K562 (cell line): ENCODE data around the gene HSF4. TPM values are rescaled to one million over a fixed set of nuclear protein-coding genes. Genes with fewer than 3 reads are reported as not detected.

Experiments
- ATAC-seq: fragments of 200-7000 bp; cut with Tn5 transposase; 3 replicates; pipeline ENCODE4 v1.9.1; 2020; ENCODE audit warnings: moderate library complexity
- BruUV-seq: library from RNA; stranded (reverse); fragments of 400-500 nt; replicated peaks from 2 replicates; lab custom pipeline; 2021; lab: Mats Ljungman, UMichigan
- CTCF ChIA-PET: fragments of 300-600 bp; formaldehyde crosslinking; extraction: SDS; loops from one replicate; lab custom pipeline; 2021; ENCODE audit warnings: low intra/inter-chr PET ratio; lab: Yijun Ruan, JAX
- POLR2A ChIA-PET: fragments of 300-600, 350-650 bp; sonication (Branson Sonifier 250); formaldehyde crosslinking; extraction: SDS; loops from one replicate; lab custom pipeline; 2021; ENCODE audit warnings: antibody characterized with exemption, inconsistent platforms; lab: Yijun Ruan, JAX
- DNase-seq, 4 experiments: peaks; one replicate each; pipeline versions ENCODE4 v3.0.0 to v3.0.0-alpha.2; 2011 to 2018; ENCODE audit warnings: low spot score in 3 of 4, mixed read lengths in 3 of 4; ENCODE audit errors: extremely low read depth in 1 of 4
- FAIRE-seq: peaks from 2 replicates; lab custom pipeline; 2011; peaks lifted over from hg19 to GRCh38; lab: Jason Lieb, UNC
- H2AFZ ChIP-seq: 2 replicates; pipeline ENCODE4 v1.6.0; 2011; ENCODE audit warnings: low read depth, low read length, control low read depth, inconsistent platforms
- H3K27ac ChIP-seq: fragments of 200-600 bp; 3 replicates; pipeline ENCODE4 v1.8.0; 2011; ENCODE audit warnings: low read depth, mild to moderate bottlenecking, control low read depth, inconsistent platforms, low read length, moderate library complexity, mixed read lengths; ENCODE audit errors: extremely low read depth
- H3K27me3 ChIP-seq, 2 experiments: fragments of 300-600 bp in 1 of 2; 2 replicates in 1 of 2; 3 replicates in 1 of 2; pipeline versions ENCODE4 v1.6.0 to v1.8.0; 2011; ENCODE audit warnings: inconsistent platforms in 2 of 2, low read length in 2 of 2, mild to moderate bottlenecking in 1 of 2, mixed read lengths in 1 of 2, moderate library complexity in 1 of 2; ENCODE audit not compliant: control insufficient read depth in 2 of 2, insufficient read depth in 2 of 2
- H3K36me3 ChIP-seq: fragments of 300-600 bp; 3 replicates; pipeline ENCODE4 v1.8.0; 2011; ENCODE audit warnings: mild to moderate bottlenecking, low read length, inconsistent platforms; ENCODE audit not compliant: control insufficient read depth, insufficient read depth
- H3K4me1 ChIP-seq, 2 experiments: fragments of 200-600 bp in 1 of 2; replicated peaks in 1 of 2; 2 replicates in 1 of 2; 3 replicates in 1 of 2; pipeline versions ENCODE4 v1.5.1 to v1.8.0; 2011; ENCODE audit warnings: inconsistent platforms in 2 of 2, low read length in 2 of 2, mild to moderate bottlenecking in 1 of 2, mixed read lengths in 1 of 2, moderate library complexity in 1 of 2; ENCODE audit not compliant: control insufficient read depth in 2 of 2, insufficient read depth in 2 of 2
- H3K4me2 ChIP-seq: 2 replicates; pipeline ENCODE4 v1.6.1; 2011; ENCODE audit warnings: low read length, control low read depth, inconsistent platforms, mixed read lengths; ENCODE audit not compliant: insufficient read depth
- H3K4me3 ChIP-seq: fragments of 200-600 bp; sonication (generic), shearing (Covaris generic); 2 replicates; pipeline ENCODE4 v1.5.1; 2016; ENCODE audit warnings: control low read depth, inconsistent platforms
- H3K79me2 ChIP-seq: fragments of 200-600 bp; 3 replicates; pipeline ENCODE4 v1.8.0; 2011; ENCODE audit warnings: low read length, inconsistent platforms; ENCODE audit not compliant: control insufficient read depth, insufficient read depth
- H3K9ac ChIP-seq, 2 experiments: 2 replicates each; pipeline versions ENCODE4 v1.6.0 to v1.6.1; 2011; ENCODE audit warnings: low read depth in 2 of 2, low read length in 2 of 2, control low read depth in 1 of 2, inconsistent platforms in 1 of 2, mild to moderate bottlenecking in 1 of 2, mixed read lengths in 1 of 2; ENCODE audit not compliant: insufficient read depth in 1 of 2
- H3K9me1 ChIP-seq: one replicate; pipeline ENCODE4 v1.6.0; 2011; ENCODE audit warnings: inconsistent platforms, mild to moderate bottlenecking, low read length, moderate library complexity; ENCODE audit not compliant: control insufficient read depth, insufficient read depth
- H3K9me3 ChIP-seq: replicated peaks from 2 replicates; pipeline ENCODE4 v1.5.1; 2011; ENCODE audit warnings: low read depth, low read length, inconsistent platforms; ENCODE audit not compliant: control insufficient read depth, insufficient read depth
- H4K20me1 ChIP-seq: replicated peaks from 2 replicates; pipeline ENCODE4 v1.6.1; 2011; ENCODE audit warnings: low read length, inconsistent platforms, mixed read lengths; ENCODE audit not compliant: control insufficient read depth, insufficient read depth
- DDX20 ChIP-seq: fragments of 450-650 bp; IDR thresholded peaks from 2 replicates; pipeline ENCODE4 v1.6.1; 2016; ENCODE audit warnings: missing genetic modification characterization, low read depth, mild to moderate bottlenecking, missing compliant biosample characterization, moderate library complexity
- HES1 ChIP-seq: fragments of 450-650 bp; IDR thresholded peaks from 2 replicates; pipeline ENCODE4 v1.6.1; 2016; ENCODE audit warnings: low read depth, mild to moderate bottlenecking, moderate library complexity
- KDM1A ChIP-seq, 2 experiments: fragments of 450-650 bp; IDR thresholded peaks; 2 replicates each; pipeline ENCODE4 v1.6.1; 2016; ENCODE audit warnings: mild to moderate bottlenecking in 2 of 2
- MNT ChIP-seq, 2 experiments: fragments of 450-650 bp; conservative IDR thresholded peaks; 2 replicates each; pipeline ENCODE4 v1.6.1; 2017; ENCODE audit warnings: mild to moderate bottlenecking in 2 of 2, moderate library complexity in 2 of 2
- NCOA4 ChIP-seq: fragments of 450-650 bp; IDR thresholded peaks from 2 replicates; pipeline ENCODE4 v1.6.1; 2018; ENCODE audit warnings: mild to moderate bottlenecking; ENCODE audit not compliant: partially characterized antibody
- POLR2A ChIP-seq: fragments of 450-650 bp; conservative IDR thresholded peaks from 2 replicates; pipeline ENCODE4 v1.6.1; 2016
- SIN3B ChIP-seq: fragments of 450-650 bp; IDR thresholded peaks from 2 replicates; pipeline ENCODE4 v1.6.1; 2017; ENCODE audit warnings: low read depth, mild to moderate bottlenecking, moderate library complexity
- SRSF3 ChIP-seq: fragments of 200-400 bp; formaldehyde crosslinking; IDR thresholded peaks from 2 replicates; pipeline ENCODE4 v1.6.1; 2016; ENCODE audit warnings: mild to moderate bottlenecking, low read length, moderate library complexity; ENCODE audit not compliant: insufficient read depth
- ZNF766 ChIP-seq: fragments of 200-800 bp; sonication (Bioruptor generic); conservative IDR thresholded peaks from 2 replicates; pipeline ENCODE4 v1.6.1; 2016; ENCODE audit warnings: missing genetic modification characterization, missing compliant biosample characterization
- WGBS: fragments of 100-300 bp; shearing (Covaris generic); methylation state at CpG from one replicate; pipeline ENCODE4 v1.1.6; 2016; ENCODE audit warnings: low coverage, mixed read lengths; ENCODE audit not compliant: insufficient coverage; ENCODE audit errors: missing lambda C conversion rate; 5-methylcytosine and 5-hydroxymethylcytosine counted together
- in situ Hi-C: fragments of 300-500 bp; cut with MboI; formaldehyde crosslinking; loops from 4 replicates; pipeline ENCODE4 v1.15.0; 2018; ENCODE audit warnings: inconsistent platforms, mixed read lengths
- intact Hi-C: fragments of 100-400 bp; cut with micrococcal nuclease; formaldehyde crosslinking; loops from 2 replicates; pipeline ENCODE4 v1.14.2; 2022
- polyA plus RNA-seq, 8 experiments: library from polyadenylated mRNA; depleted of rRNA in 4 of 8; stranded (reverse) in 5 of 8; unstranded in 3 of 8; fragments of >200 nt; fragmentation: Nextera tagmentation in 2 of 8; fragmentation: Illumina TruSeq in 1 of 8; extraction: Ambion mirVana in 2 of 8; extraction: Trizol in 1 of 8; gene quantifications; 2 replicates each; pipeline versions ENCODE4 v1.2.1 to v1.2.3, GENCODE V29; 2011 to 2014; ENCODE audit warnings: inconsistent platforms in 1 of 8, missing spikeins in 1 of 8
- total RNA-seq, 7 experiments: library from RNA; depleted of rRNA in 6 of 7; stranded (reverse); fragments of >200 nt in 6 of 7; fragmentation: Illumina TruSeq in 2 of 7; extraction: Trizol in 2 of 7; gene quantifications; 2 replicates each; pipeline versions ENCODE4 v1.2.1 to v1.2.3, GENCODE V29; 2011 to 2021; ENCODE audit warnings: low replicate concordance in 1 of 7
- TF ChIP-seq, protein P1 (sequence below): conservative IDR thresholded peaks from 2 replicates; pipeline ENCODE4 v1.6.1; 2011; ENCODE audit warnings: low read depth, mild to moderate bottlenecking, low read length; ENCODE audit not compliant: control insufficient read depth

Gene HSF4
- total and polyA plus RNA-seq, 9 of the 15 experiments (the other 6 are each of a cell fraction or from before 2014, with no cell fraction given) = 0.50 to 35.4 (median 8.8) TPM; not detected in 1

- WGBS = 48% methylated on average over 2 of the region's 2 CpGs
Observed at GRCh38 chr16:67114793-67115192, 49.8 kb upstream of the HSF4 start.

More at GRCh38 chr16:67114793-67115192, 49.8 kb upstream of the HSF4 start:
- ChIA-PET CTCF (no interaction called here), POLR2A (interaction anchor here (0.8 to 1.6 kb wide), 2 partner anchors 10 to 103 kb away, joined by 3 read pairs; no protein-coding TSS in a partner anchor)
- intact Hi-C loops = no loop called here
- H3K27me3 ChIP-seq = no peaks in the 10 kb centered on the region
- in situ Hi-C loops = no loop called here
- peaks cover 68% of the 10 kb centered on the region for H3K79me2 ChIP-seq
- no peak overlapping the region for H3K9ac ChIP-seq
- TF ChIP-seq, protein P1, sequence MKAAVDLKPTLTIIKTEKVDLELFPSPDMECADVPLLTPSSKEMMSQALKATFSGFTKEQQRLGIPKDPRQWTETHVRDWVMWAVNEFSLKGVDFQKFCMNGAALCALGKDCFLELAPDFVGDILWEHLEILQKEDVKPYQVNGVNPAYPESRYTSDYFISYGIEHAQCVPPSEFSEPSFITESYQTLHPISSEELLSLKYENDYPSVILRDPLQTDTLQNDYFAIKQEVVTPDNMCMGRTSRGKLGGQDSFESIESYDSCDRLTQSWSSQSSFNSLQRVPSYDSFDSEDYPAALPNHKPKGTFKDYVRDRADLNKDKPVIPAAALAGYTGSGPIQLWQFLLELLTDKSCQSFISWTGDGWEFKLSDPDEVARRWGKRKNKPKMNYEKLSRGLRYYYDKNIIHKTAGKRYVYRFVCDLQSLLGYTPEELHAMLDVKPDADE = no peak
- no peak for TF ChIP-seq POLR2A
- no peak for TF ChIP-seq SIN3B
- TF ChIP-seq NCOA4 = no peak
- TF ChIP-seq MNT (conservative IDR thresholded peaks at IDR 0.05) = no peak
- no peak for TF ChIP-seq SRSF3
- no peak for TF ChIP-seq ZNF766 (CRISPR knock-in tag)
- TF ChIP-seq DDX20 (tag) = no peak
- no peak for TF ChIP-seq KDM1A (IDR thresholded peaks at IDR 0.05)
- no peak for TF ChIP-seq HES1
- peaks cover 3% of the 10 kb centered on the region; the same call in 1 of the 2 replicates for H4K20me1 ChIP-seq
- H3K9me1 ChIP-seq = no peaks in the 10 kb centered on the region
- ATAC-seq (no peak), FAIRE-seq (no peak), DNase-seq (no peak)
- H3K4me3 ChIP-seq = no peak overlapping the region
- no TSS peak for BruUV-seq
- H2AFZ ChIP-seq = no peak overlapping the region
- peaks cover 16 to 18% of the 10 kb centered on the region in 2 experiments; a peak in 4 of 5 replicates for H3K4me1 ChIP-seq
- no peak overlapping the region for H3K4me2 ChIP-seq
- H3K36me3 ChIP-seq = peaks cover 36% of the 10 kb centered on the region
- no peaks in the 10 kb centered on the region for H3K9me3 ChIP-seq
- no peak overlapping the region for H3K27ac ChIP-seq
